Measurements from ENCODE around the gene THAP2. TPM values are rescaled to one million over a fixed set of nuclear protein-coding genes. Genes with fewer than 3 reads are reported as not detected.

Gene THAP2
- total and polyA plus RNA-seq, 3 experiments from 2014 or later = 5.2 to 8.6 (median 7.8) TPM

DNA sequence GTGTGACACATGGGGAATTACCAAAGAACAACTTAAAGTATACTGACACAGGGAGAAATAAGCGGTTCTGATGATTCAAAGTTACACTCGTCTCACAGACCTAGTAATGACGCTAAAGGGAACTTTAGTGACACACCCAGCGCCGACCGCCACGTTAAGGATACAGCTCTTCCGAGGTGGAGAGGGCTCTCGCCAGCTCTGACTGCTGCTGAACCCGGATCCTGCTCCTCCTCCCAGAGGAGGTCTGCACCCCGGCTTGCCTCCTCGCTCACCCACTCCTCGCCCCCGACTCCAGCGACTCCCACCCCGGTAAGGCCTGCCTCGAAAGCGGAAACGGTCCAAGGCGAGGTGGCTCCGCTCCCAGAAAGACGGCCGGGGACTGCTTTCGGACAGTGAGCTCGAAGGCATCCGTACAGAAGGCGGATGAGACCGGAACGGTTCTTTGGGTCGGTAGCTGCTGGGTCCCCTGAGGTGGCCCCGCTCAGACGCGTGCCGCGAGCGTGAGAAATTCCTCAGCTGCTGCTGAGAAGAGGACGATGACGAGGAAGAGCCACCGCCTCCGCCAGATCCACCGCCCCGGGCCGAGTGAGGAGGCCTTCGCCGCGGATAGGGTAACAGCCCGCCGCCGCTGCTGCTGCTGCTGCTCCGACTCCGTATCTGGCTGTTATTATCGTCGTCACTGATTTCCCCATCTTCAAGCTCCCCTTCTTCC is 1.1 kb upstream of the THAP2 start:
- H3K9me3 Mint-ChIP-seq = no peaks in the 10 kb centered on the region
- H3K4me3 ChIP-seq (ENCODE audit: low read length) = peak overlapping the region; percentile 90
- peak overlapping the region; percentile 94 to 100 (median 99) for H3K4me3 Mint-ChIP-seq
- H3K36me3 Mint-ChIP-seq = peaks cover 0 to 50% (median 17%) of the 10 kb centered on the region in 3 donors
- POLR2A ChIA-PET = interaction anchor here (0.6 to 3.6 kb wide), 7 partner anchors 16 to 177 kb away, joined by 3 to 74 read pairs (median 5); partner anchors contain the start of genes RAB21, TBC1D15 and TMEM19
- H3K4me1 ChIP-seq (ENCODE audit: insufficient read depth, low read length) = peaks cover 33% of the 10 kb centered on the region
- CTCF ChIA-PET = interaction anchor here (0.6 to 3.7 kb wide), 9 partner anchors 8 to 187 kb away, joined by 3 to 34 read pairs (median 5); partner anchors contain the start of genes RAB21, TBC1D15 and TMEM19
- H3K4me1 Mint-ChIP-seq = peaks cover 49 to 65% (median 64%) of the 10 kb centered on the region in 3 donors
- H3K27ac ChIP-seq (ENCODE audit: low read depth, low read length) = peak overlapping the region; percentile 99
- H3K27me3 Mint-ChIP-seq = peaks cover 0 to 3% of the 10 kb centered on the region in 2 donors
- DNase-seq = peak; percentile 61 to 83 (median 73)
- H3K9me3 ChIP-seq (ENCODE audit: low read length) = no peaks in the 10 kb centered on the region
- H3K27me3 ChIP-seq (ENCODE audit: insufficient read depth, low read length, poor library complexity, severe bottlenecking) = no peaks in the 10 kb centered on the region
- H3K36me3 ChIP-seq (ENCODE audit: insufficient read depth, low read length) = peaks cover 14% of the 10 kb centered on the region
- peak overlapping the region; percentile 97 to 100 (median 100) for H3K27ac Mint-ChIP-seq

DNA sequence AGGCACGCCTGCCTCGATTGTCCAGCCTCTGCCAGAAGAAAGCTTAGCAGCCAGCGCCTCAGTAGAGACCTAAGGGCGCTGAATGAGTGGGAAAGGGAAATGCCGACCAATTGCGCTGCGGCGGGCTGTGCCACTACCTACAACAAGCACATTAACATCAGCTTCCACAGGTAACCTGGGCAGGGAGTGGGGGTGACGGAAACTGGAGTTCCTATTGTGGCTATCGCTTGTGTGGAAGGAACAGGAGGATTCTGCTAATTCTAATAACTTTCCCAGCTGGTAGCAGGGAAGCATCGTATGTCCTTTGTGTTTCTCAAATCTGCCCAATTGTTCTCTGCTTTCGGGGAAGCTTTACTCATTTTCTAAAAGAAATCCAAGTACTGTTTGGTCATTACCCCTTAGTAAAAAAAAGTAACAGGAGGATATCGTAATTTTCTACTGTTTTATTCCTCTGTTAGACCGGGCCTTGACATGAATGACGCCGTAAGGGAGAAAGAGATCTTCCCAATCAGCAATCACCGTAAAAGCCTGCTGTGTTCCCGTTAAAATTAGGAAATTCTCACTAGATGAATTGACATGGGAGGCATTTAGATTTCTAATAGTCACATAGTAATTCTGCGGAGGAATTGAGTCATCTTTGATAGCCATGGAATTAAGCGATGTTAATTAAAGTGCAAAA is 449 bp downstream of the THAP2 start:
- ChIA-PET CTCF (interaction anchor here (0.8 to 3.7 kb wide), 11 partner anchors 10 to 185 kb away, joined by 3 to 34 read pairs (median 4); partner anchors contain the start of genes RAB21, TBC1D15 and TMEM19), POLR2A (interaction anchor here (0.9 to 3.6 kb wide), 7 partner anchors 13 to 1421 kb away, joined by 3 to 74 read pairs (median 5); partner anchors contain the start of genes RAB21, TBC1D15 and TMEM19)
- peak overlapping the region; percentile 94 to 100 (median 99) for H3K4me3 Mint-ChIP-seq
- Histone ChIP-seq H3K27me3 (ENCODE audit: insufficient read depth, low read length, poor library complexity, severe bottlenecking) (no peaks in the 10 kb centered on the region), H3K27ac (ENCODE audit: low read depth, low read length) (peak overlapping the region; percentile 99), H3K9me3 (ENCODE audit: low read length) (no peaks in the 10 kb centered on the region), H3K4me1 (ENCODE audit: insufficient read depth, low read length) (peaks cover 33% of the 10 kb centered on the region), H3K4me3 (ENCODE audit: low read length) (peak overlapping the region; percentile 90), H3K36me3 (ENCODE audit: insufficient read depth, low read length) (peaks cover 4% of the 10 kb centered on the region)
- H3K36me3 Mint-ChIP-seq = peaks cover 0 to 36% (median 9%) of the 10 kb centered on the region in 3 donors
- peaks cover 0 to 3% of the 10 kb centered on the region in 2 donors for H3K27me3 Mint-ChIP-seq
- H3K4me1 Mint-ChIP-seq = peaks cover 41 to 55% (median 51%) of the 10 kb centered on the region in 3 donors
- DNase-seq = no peak
- H3K27ac Mint-ChIP-seq = peak overlapping the region; percentile 97 to 100 (median 100)
- no peaks in the 10 kb centered on the region for H3K9me3 Mint-ChIP-seq

DNA sequence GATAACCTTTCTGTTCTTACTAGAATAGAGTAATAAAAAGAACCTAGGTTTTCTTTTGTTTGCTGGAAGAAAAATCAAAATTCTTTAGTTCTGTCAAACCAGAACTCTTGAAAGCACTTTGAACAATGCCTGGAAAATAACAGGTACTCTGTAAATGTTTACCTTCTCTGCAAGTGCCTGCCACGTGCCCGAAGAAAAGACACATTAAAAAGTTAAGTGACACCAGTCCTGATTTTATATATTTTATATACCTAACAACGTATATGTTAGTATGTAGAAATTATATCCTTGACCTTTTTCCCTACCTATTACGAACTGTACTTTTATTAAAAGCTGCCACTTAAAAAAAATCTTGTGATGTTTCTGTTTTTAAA is 976 bp downstream of the THAP2 start:
- H3K4me1 ChIP-seq (ENCODE audit: insufficient read depth, low read length) = peaks cover 32% of the 10 kb centered on the region
- DNase-seq = no peak
- Mint-ChIP-seq H3K4me3 (peak overlapping the region; percentile 94 to 100 (median 99)), H3K27me3 (peaks cover 0 to 3% of the 10 kb centered on the region in 2 donors), H3K4me1 (peaks cover 41 to 51% (median 46%) of the 10 kb centered on the region in 3 donors), H3K36me3 (peaks cover 0 to 34% (median 9%) of the 10 kb centered on the region in 3 donors), H3K27ac (peak overlapping the region; percentile 97 to 100 (median 100)), H3K9me3 (no peaks in the 10 kb centered on the region)
- H3K4me3 ChIP-seq (ENCODE audit: low read length) = peak overlapping the region; percentile 90
- CTCF ChIA-PET = interaction anchor here (1.9 to 3.7 kb wide), 3 partner anchors 20 to 89 kb away, joined by 5 to 34 read pairs (median 15); partner anchors contain the start of genes RAB21 and TMEM19
- H3K36me3 ChIP-seq (ENCODE audit: insufficient read depth, low read length) = no peaks in the 10 kb centered on the region
- POLR2A ChIA-PET = interaction anchor here (2.9 to 3.6 kb wide), 2 partner anchors 21 to 90 kb away, joined by 28 to 74 read pairs; partner anchors contain the start of genes RAB21 and TMEM19
- peak overlapping the region; percentile 99 for H3K27ac ChIP-seq (ENCODE audit: low read depth, low read length)
- H3K27me3 ChIP-seq (ENCODE audit: insufficient read depth, low read length, poor library complexity, severe bottlenecking) = no peaks in the 10 kb centered on the region
- no peaks in the 10 kb centered on the region for H3K9me3 ChIP-seq (ENCODE audit: low read length)

DNA sequence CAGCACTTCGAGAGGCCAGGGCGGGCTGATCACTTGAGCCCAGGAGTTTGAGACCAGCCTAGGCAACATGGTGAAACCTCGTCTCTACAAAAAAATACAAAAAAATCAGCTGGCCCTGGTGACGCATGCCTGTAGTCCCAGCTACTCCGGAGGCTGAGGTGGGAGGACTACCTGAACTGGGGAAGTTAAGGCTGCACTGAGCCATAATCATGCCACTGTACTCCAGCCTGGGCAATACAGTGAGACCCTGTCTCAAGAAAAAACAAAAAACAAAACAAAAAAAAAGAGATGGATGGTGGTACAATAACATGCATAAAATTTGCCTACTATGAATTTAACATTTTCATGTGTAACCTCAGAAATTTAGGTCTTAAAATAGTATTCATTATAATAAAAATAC is 2.2 kb downstream of the THAP2 start:
- H3K4me1 ChIP-seq (ENCODE audit: insufficient read depth, low read length) = peaks cover 27% of the 10 kb centered on the region
- Mint-ChIP-seq H3K4me1 (peaks cover 37 to 46% (median 39%) of the 10 kb centered on the region in 3 donors), H3K36me3 (peaks cover 0 to 30% (median 9%) of the 10 kb centered on the region in 3 donors), H3K4me3 (peak overlapping the region in 1 of 7 donors; percentile 37), H3K27ac (peak overlapping the region in 2 of 8 donors; percentile 33 to 97), H3K27me3 (peaks cover 0 to 3% of the 10 kb centered on the region in 2 donors), H3K9me3 (no peaks in the 10 kb centered on the region)
- no peak overlapping the region for H3K27ac ChIP-seq (ENCODE audit: low read depth, low read length)
- DNase-seq = no peak
- ChIA-PET CTCF (interaction anchor here (3.7 kb wide), 1 partner anchor 19 kb away, joined by 34 read pairs; the partner anchor contains the start of gene TMEM19), POLR2A (no interaction called here)
- no peaks in the 10 kb centered on the region for H3K36me3 ChIP-seq (ENCODE audit: insufficient read depth, low read length)
- no peak overlapping the region for H3K4me3 ChIP-seq (ENCODE audit: low read length)
- H3K9me3 ChIP-seq (ENCODE audit: low read length) = no peaks in the 10 kb centered on the region
- H3K27me3 ChIP-seq (ENCODE audit: insufficient read depth, low read length, poor library complexity, severe bottlenecking) = no peaks in the 10 kb centered on the region

DNA sequence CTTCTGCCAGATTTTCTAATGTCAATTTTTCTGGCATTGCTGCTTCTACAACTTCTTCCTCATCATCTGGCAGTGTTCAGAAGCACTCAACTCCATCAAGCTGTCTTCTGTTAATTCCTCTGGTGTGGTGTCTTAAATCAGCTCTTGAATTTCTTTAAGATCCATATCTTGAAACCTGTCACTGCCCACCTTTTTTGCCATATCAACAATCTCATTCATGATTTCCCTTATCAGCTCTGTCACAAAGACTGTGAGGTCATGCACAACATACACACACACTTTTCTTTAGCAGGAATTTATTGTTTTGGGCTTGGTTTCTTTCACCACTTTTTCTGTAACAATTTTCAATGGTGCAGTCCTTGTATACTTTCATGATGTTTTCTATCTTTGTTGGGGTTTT is 7.2 kb downstream of the THAP2 start:
- Histone ChIP-seq H3K4me1 (ENCODE audit: insufficient read depth, low read length) (peaks cover under 1% of the 10 kb centered on the region), H3K4me3 (ENCODE audit: low read length) (no peak overlapping the region), H3K27ac (ENCODE audit: low read depth, low read length) (no peak overlapping the region), H3K36me3 (ENCODE audit: insufficient read depth, low read length) (no peaks in the 10 kb centered on the region), H3K9me3 (ENCODE audit: low read length) (no peaks in the 10 kb centered on the region), H3K27me3 (ENCODE audit: insufficient read depth, low read length, poor library complexity, severe bottlenecking) (no peaks in the 10 kb centered on the region)
- Mint-ChIP-seq H3K4me3 (no peak overlapping the region), H3K27me3 (no peaks in the 10 kb centered on the region), H3K36me3 (peaks cover 1 to 6% (median 5%) of the 10 kb centered on the region in 3 donors), H3K27ac (peak overlapping the region in 2 of 8 donors; percentile 21 to 33), H3K4me1 (peaks cover 8 to 14% (median 8%) of the 10 kb centered on the region in 3 donors), H3K9me3 (no peaks in the 10 kb centered on the region)
- CTCF ChIA-PET = no interaction called here
- DNase-seq = no peak
- POLR2A ChIA-PET = no interaction called here

DNA sequence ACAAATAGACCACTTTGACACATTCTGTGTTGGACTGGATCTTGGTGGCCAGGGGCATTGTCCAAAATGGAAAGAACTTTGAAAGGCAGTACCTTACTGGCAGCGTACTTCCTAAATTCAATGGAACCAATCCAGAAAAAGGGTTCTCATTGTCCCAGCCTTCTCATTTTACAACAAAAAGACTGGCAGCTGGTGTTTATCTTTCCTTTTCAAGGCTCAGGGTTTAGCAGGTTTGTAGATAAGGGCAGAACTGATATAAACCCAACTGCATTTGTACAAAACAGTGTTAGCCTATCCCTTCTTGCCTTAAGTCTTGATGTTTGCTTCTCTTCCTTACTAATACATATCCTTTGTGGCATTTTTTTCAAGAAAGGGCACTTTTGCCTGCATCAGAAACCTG is 7.7 kb downstream of the THAP2 start:
- H3K4me1 ChIP-seq (ENCODE audit: insufficient read depth, low read length) = no peaks in the 10 kb centered on the region

DNA sequence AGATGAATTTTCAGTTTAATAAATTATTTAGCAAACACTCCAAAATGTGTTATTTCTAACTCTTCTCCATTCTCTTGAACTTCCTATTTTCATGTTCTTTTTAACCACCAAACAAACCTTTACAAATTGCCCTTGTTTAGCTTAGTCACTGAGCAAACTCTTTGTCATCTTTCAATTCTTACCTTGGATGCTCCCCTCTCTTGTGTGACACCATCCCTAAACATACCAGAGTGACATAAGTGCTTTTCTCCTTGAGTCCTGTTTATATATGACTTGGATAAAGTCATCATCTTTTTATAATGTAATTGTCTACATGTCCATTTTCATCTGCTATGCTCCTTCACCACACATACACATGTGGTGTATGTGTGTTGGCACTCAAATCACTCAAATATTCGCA is 18.4 kb downstream of the THAP2 start:
- Histone ChIP-seq H3K4me3 (ENCODE audit: low read length) (no peak overlapping the region), H3K27ac (ENCODE audit: low read depth, low read length) (no peak overlapping the region), H3K27me3 (ENCODE audit: insufficient read depth, low read length, poor library complexity, severe bottlenecking) (no peaks in the 10 kb centered on the region), H3K4me1 (ENCODE audit: insufficient read depth, low read length) (peaks cover 20% of the 10 kb centered on the region), H3K9me3 (ENCODE audit: low read length) (no peaks in the 10 kb centered on the region), H3K36me3 (ENCODE audit: insufficient read depth, low read length) (no peaks in the 10 kb centered on the region)
- ChIA-PET CTCF (no interaction called here), POLR2A (no interaction called here)
- Mint-ChIP-seq H3K27ac (peak overlapping the region in 1 of 8 donors; percentile 56), H3K36me3 (peaks cover 0 to 4% (median 0%) of the 10 kb centered on the region in 3 donors), H3K4me3 (no peak overlapping the region), H3K27me3 (no peaks in the 10 kb centered on the region), H3K4me1 (peaks cover 7 to 24% (median 13%) of the 10 kb centered on the region in 3 donors), H3K9me3 (no peaks in the 10 kb centered on the region)
- no peak for DNase-seq

More for the DNA sequence above, 7.7 kb downstream of the THAP2 start:
- Mint-ChIP-seq H3K4me1 (peaks cover 7 to 13% (median 8%) of the 10 kb centered on the region in 3 donors), H3K4me3 (no peak overlapping the region), H3K9me3 (no peaks in the 10 kb centered on the region), H3K36me3 (peaks cover 6 to 7% (median 6%) of the 10 kb centered on the region in 3 donors), H3K27ac (peak overlapping the region in 1 of 8 donors; percentile 33), H3K27me3 (no peaks in the 10 kb centered on the region)
- Histone ChIP-seq H3K9me3 (ENCODE audit: low read length) (no peaks in the 10 kb centered on the region), H3K27ac (ENCODE audit: low read depth, low read length) (no peak overlapping the region), H3K36me3 (ENCODE audit: insufficient read depth, low read length) (no peaks in the 10 kb centered on the region), H3K27me3 (ENCODE audit: insufficient read depth, low read length, poor library complexity, severe bottlenecking) (no peaks in the 10 kb centered on the region), H3K4me3 (ENCODE audit: low read length) (no peak overlapping the region)
- ChIA-PET CTCF (no interaction called here), POLR2A (no interaction called here)
- no peak for DNase-seq

Measured in CD8-positive, alpha-beta memory T cell (primary cell).